HPDE6-E6E7 (cell line): ENCODE results near the gene KRTAP20-3.

Experiments
- DNase-seq: peaks from one replicate; pipeline ENCODE4 v3.0.0; 2011; ENCODE audit warnings: missing footprints; ENCODE audit errors: extremely low spot score

The KRTAP20-3 gene

DNA sequence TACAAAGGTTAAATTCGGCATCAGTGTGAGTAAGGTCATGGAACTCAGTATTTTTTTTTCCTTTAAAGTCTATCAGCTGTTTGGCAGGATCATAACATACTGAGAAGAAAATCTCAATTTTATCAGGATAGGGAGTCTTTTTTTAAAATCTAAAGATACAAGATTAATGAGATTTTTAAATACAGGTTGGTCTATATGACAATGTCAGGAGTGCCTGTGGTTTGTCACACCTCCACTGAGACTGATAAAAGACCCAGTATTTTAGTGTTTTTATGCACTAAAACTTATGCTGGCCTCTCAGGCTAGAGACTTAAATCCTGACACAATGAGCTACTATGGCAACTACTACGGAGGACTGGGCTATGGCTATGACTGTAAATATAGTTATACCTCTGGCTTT is at the start of gene KRTAP20-3:
Gene KRTAP20-3 (plus strand): TSS at position 301 of the 400 bp plus-strand sequence.
- no peak for DNase-seq

- DNase-seq: no peak
Measured at GRCh38 chr21:30598802-30599201, 43.9 kb upstream of the KRTAP20-3 start, which contains the start of gene KRTAP6-2. TSS of gene KRTAP6-2 (minus strand) at chr21:30598902. CDS start at chr21:30598874, 28 bp downstream.

DNA sequence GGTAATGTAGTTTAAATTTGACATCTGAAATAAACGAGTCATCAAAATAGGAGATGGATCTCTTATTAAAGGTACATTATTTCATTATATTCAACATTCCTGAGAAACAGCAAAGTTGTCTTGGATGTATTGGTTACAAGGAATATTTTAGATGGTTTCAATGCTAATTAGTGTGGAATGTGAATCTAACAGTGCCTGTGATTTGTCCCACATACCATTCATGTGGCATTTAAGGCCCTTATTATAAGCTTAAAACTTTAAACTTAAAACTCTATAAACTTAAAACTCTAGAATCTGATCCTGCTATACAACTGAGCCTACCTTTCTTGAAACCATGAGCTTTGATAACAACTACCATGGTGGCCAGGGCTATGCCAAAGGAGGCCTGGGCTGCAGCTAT is 41.9 kb upstream of the KRTAP20-3 start, which contains the start of gene KRTAP22-1:
Gene KRTAP22-1 (plus strand): TSS at position 301 of the 400 bp plus-strand sequence.
- no peak for DNase-seq

DNA sequence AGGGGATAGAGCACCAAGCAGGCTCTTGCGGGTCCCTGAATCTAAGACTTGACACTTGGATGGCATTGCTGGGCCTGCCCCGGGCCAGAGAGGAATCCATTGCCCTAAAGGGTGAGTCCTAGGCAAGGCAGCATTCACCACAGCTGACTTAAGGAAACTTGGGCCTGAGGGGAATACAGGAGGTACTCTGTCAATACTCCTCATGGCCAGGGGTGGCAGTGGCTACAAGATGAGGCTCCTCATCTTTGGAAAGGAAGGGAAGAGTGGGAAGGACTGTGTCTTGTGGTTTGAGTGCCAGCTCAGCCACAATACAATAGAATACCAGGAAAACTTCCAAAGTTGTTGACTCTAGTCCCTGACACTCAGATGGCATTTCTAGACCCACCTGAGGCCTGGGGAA is 36.7 kb upstream of the KRTAP20-3 start:
- DNase-seq: no peak

DNA sequence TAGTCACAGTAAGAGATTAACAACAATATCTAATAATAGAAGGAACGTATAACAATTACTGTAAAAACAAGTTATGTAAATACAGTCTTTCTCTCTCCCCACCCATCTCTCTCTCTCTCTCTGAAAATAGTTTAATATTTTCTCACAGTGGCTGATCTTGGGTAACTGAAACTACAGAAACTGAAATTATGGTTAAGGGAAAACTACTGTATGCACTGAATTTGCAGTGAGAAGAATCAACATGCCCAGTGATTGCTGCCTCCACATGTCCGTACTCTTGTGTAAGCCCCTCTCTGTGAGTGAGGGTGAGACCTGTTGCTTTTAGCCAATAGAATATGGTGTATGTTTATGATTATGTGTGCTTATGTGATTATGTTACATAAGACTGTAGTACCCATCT is 30.5 kb upstream of the KRTAP20-3 start:
- DNase-seq: no peak

DNA sequence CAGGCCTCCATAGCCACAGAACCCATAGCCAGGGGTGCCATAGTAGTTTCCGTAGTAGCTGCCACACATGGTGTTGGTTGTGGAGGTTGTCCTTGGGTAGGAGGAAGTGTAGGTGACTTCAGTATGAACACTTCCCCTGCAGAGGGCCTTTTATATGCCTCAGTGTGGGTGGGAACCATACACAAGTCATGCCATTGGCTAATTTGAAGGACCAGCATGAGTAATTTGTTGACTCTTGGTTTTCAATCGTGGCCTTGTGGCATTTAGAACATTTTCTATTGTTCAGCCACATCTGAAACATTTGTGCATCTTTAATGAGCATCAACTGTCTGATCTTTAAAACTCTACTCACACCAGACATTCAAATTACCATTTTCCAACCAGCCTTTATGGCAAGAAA is 28.8 kb upstream of the KRTAP20-3 start, which contains the start of gene KRTAP6-1:
Gene KRTAP6-1 (minus strand): TSS at position 95 of the 400 bp plus-strand sequence. CDS start 26 bp downstream, at position 69.
- no peak for DNase-seq

- no peak for DNase-seq
Measured at GRCh38 chr21:30615199-30615598, 27.5 kb upstream of the KRTAP20-3 start.

DNA sequence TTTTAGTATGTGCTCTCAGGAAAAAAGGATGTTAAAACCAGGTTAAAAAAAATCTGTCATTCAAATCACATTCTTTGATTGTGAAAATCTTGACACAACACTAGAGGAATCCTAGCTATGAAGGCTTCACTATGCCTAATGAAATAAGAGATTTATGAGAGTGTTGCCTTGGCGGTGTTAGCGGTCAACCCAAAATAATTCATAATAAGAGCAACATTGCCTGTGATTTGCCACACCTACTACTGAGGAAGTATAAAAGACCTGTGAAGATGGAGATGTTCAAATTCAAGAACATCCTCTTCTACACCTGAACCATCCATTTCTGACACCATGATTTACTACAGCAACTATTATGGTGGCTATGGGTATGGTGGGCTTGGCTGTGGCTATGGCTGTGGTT is 26.5 kb upstream of the KRTAP20-3 start, which contains the start of gene KRTAP20-1:
Gene KRTAP20-1 (plus strand): TSS at position 301 of the 400 bp plus-strand sequence. CDS start 30 bp downstream, at position 331.
- DNase-seq: no peak

DNA sequence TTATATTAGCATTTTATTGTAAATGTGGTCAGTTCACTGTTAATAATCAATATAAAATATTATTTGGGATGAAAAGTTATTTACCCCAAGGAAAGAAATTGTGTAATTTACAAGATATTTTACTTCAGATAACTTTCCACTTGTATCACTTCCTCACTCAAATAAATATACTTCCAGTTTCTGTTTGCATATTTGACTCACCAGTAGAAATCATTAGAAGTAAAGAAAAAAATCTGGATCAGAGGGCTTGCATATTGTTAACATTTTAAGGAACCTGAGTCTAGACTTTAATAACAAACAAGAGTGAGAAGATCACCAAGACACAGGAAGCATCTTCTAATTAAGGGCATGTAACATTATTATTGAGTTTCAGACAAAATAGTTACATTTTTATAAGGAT is 22.6 kb upstream of the KRTAP20-3 start:
- no peak for DNase-seq

GRCh38 chr21:30620522-30620921 is 22.1 kb upstream of the KRTAP20-3 start, which contains the start of gene KRTAP20-4:
TSS of gene KRTAP20-4 (plus strand) at chr21:30620627.
- no peak for DNase-seq

DNA sequence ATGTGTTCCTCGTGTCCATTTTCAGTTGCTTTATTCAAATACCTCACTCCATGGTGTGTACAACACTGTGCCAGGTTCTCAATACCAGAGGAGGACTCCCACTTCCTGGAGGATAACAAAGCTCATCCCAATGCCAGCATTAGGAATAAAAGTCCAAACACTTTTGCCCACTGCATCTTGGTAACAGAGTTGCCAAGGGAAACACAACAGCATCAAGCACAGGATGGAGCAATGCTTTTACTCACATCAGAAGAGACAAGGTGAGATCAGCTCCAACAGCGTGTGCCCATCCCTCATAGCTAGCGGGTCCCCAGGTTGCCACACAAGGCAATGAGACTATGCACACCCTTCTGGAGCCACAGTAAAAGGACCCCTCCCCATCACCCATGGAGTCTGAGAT is 19.3 kb upstream of the KRTAP20-3 start:
- no peak for DNase-seq

- no peak for DNase-seq
Measured at GRCh38 chr21:30625449-30626165, 17.1 kb upstream of the KRTAP20-3 start.

DNA sequence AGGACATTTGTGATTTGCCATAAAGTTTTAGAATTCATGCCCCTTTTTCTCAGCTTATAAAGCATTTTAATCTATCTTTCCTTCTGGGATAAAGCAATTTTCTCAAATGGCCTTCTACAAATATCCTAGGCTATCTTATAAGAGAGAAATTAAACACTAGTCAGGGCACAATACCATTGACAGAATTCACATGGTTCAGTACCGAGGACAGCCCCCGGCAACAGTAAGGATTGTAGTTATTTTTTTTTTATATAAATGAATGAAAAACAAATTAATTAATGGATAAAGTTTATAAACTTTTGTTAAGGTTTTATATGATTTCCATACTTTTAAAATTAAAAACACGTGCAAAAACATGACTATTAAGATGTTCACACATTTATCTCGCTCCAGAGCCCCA is 14.6 kb upstream of the KRTAP20-3 start:
- DNase-seq: no peak

DNA sequence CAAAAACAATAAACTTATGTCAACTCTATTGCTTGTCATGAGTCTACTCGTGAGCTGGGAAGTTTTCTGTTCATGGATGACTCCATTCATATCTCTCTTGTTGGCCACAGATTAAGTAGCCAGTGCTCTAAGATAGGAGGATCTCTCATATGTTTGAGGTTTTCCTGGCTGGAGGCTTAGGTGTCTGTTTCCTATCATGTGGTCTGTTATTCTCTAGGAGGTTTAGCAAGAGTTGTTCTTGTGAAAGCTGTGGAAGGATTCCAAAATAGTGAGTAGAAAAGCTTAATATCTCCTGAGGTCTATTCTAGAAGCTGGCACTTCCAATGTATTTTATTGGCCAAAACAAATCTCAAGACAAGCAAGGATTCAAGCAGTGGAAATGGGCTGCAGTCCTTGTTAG is 13.5 kb upstream of the KRTAP20-3 start:
- no peak for DNase-seq

GRCh38 chr21:30634906-30635305 is 7.8 kb upstream of the KRTAP20-3 start, which contains the start of gene KRTAP20-2:
TSS of gene KRTAP20-2 (plus strand) at chr21:30635206. CDS start at chr21:30635264, 58 bp downstream.
- no peak for DNase-seq

DNA sequence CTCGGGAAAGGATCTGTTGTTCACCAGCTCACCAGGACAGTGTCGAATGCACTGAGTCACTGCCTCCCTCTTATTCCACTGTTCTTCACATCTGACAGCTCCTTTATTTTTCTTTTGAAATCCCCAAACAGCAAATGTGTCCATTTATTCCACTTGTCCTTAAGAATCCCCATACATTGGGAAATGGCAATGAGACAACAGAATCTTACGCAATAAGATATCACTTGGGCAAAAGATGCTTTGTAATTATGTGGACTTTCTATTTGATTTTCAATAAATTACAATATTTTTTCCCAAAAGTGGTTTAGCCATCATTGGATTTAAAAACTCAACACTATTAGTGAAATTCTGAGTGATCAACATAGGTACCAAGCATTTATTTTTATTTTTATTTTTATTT is 4.0 kb upstream of the KRTAP20-3 start:
- no peak for DNase-seq

GRCh38 chr21:30646904-30647414 is 4.3 kb downstream of the KRTAP20-3 start:
- no peak for DNase-seq

- no peak for DNase-seq
Measured at GRCh38 chr21:30652891-30653290, 10.2 kb downstream of the KRTAP20-3 start.

DNA sequence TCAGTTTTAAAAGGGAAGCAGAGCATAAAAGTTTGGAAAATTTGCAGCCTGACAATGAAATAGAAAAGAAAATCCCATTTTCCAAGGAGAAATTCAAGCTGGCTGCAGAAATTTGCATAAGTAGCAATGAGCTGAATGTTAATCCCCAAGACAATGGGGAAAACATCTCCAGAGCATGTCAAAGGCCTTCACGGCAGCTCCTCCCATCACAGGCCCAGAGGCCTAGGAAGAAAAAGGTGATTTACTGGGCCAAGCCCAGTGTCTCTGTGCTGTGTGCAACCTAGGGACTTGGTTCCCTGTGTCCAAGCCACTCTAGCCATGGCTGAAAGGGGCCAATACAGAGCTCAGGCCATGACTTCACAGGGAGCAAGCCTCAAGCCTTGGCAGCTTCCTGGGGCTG is 26.1 kb downstream of the KRTAP20-3 start:
- DNase-seq: no peak

GRCh38 chr21:30672985-30673650 is 30.5 kb downstream of the KRTAP20-3 start:
- no peak for DNase-seq

GRCh38 chr21:30674312-30674711 is 31.6 kb downstream of the KRTAP20-3 start:
- no peak for DNase-seq

GRCh38 chr21:30676737-30677136 is 34.1 kb downstream of the KRTAP20-3 start:
- no peak for DNase-seq
